Testis (tissue), 3 donors: Measurements from ENCODE around the gene KRTAP9-9. TPM values are rescaled to one million over a fixed set of nuclear protein-coding genes. Genes with fewer than 3 reads are reported as not detected.

Experiments used
- DNase-seq: peaks from one replicate; pipeline ENCODE4 v3.0.0-alpha.2; 2019
- H3K27ac ChIP-seq, 2 donors: fragments of 200-600 bp; sonication (generic); one replicate each; pipeline ENCODE4 v1.5.1; 2019
- H3K27me3 ChIP-seq: fragments of 200-600 bp; sonication (generic); one replicate; pipeline ENCODE4 v1.5.1; 2019
- H3K36me3 ChIP-seq: fragments of 200-600 bp; sonication (generic); one replicate; pipeline ENCODE4 v1.5.1; 2017; ENCODE audit warnings: low read depth; ENCODE audit errors: missing control alignments
- H3K4me1 ChIP-seq: fragments of 200-600 bp; sonication (generic); one replicate; pipeline ENCODE4 v1.5.1; 2019
- H3K4me3 ChIP-seq, 2 donors: fragments of 200-600 bp; sonication (generic); one replicate each; pipeline ENCODE4 v1.5.1; 2017 to 2019
- H3K9me3 ChIP-seq: fragments of 200-600 bp; sonication (generic); one replicate; pipeline ENCODE4 v1.5.1; 2017
- POLR2A ChIP-seq: fragments of 450-650 bp; IDR thresholded peaks from one replicate; pipeline ENCODE4 v1.6.1; 2017; ENCODE audit warnings: antibody characterized with exemption, mild to moderate bottlenecking, moderate library complexity
- WGBS, 2 donors: methylation state at CpG; one replicate each; pipeline ENCODE4 v1.1.5; 2018; 5-methylcytosine and 5-hydroxymethylcytosine counted together
- intact Hi-C: fragments of 100-400 bp; cut with DNase I; formaldehyde crosslinking; loops from one replicate; pipeline ENCODE4 v1.15.1; 2023; ENCODE audit warnings: low total_unique reads
- polyA plus RNA-seq: library from polyadenylated mRNA; stranded (reverse); fragments of 350-450 nt; fragmentation: Illumina TruSeq; extraction: RNeasy Lipid Tissue Mini Kit (QIAGEN cat#74804); gene quantifications from one replicate; pipeline ENCODE4 v1.2.3, GENCODE V29; 2014; ENCODE audit warnings: low read depth, low replicate concordance; ENCODE audit not compliant: insufficient read depth
- small RNA-seq, 2 donors: library from RNA; depleted of rRNA; stranded (forward); fragments of <200 nt; gene quantifications; one replicate each; pipeline ENCODE3, GENCODE V24; 2016
- total RNA-seq, 2 donors: library from RNA; depleted of rRNA; stranded (reverse); fragments of >200 nt; gene quantifications; one replicate each; pipeline ENCODE4 v1.2.3, GENCODE V29; 2016
- TF ChIP-seq, protein P1 (sequence below), 3 experiments: fragments of 450-650 bp in 2 of 3; fragments of 200-600 bp in 1 of 3; sonication (generic) in 1 of 3; IDR thresholded peaks; one replicate each; pipeline ENCODE4 v1.5.1; 2016 to 2019; ENCODE audit warnings: antibody characterized with exemption in 3 of 3, mild to moderate bottlenecking in 2 of 3, moderate library complexity in 1 of 3

The KRTAP9-9 gene
- total and polyA plus RNA-seq, 3 donors from 2014 or later = not detected

DNA sequence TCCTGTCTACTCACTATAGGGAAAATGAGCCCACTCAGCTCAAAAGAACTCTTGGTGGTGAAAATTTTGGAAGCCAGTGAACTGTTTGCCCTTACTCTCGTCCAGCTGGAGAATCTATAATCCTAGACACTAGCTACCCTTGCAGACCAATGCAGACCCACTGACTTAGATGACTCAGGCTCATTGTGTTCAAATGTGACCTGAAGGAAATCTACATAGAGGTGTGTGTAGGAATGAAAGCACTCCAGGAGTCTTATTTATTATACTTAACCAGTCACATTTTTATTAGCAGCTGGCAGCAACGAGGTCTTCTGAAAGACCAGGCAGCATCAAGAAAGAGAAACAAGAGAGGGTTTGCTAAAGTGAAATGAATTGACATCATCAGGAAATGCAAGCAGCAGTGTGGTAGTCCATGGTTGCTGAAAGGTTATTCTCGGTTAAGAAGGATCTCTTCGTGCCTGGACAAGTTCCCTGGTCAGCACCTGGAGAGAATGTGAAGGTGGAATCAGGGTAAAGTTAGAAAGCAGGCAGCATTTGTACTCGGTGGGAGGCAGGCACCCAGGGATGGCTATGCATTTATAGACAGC lies 46.1 kb downstream of the KRTAP9-9 start:
- 82 to 87% methylated on average over 5 of the region's 5 CpGs for WGBS, 2 donors
- no peak for TF ChIP-seq POLR2A
- TF ChIP-seq, protein P1, sequence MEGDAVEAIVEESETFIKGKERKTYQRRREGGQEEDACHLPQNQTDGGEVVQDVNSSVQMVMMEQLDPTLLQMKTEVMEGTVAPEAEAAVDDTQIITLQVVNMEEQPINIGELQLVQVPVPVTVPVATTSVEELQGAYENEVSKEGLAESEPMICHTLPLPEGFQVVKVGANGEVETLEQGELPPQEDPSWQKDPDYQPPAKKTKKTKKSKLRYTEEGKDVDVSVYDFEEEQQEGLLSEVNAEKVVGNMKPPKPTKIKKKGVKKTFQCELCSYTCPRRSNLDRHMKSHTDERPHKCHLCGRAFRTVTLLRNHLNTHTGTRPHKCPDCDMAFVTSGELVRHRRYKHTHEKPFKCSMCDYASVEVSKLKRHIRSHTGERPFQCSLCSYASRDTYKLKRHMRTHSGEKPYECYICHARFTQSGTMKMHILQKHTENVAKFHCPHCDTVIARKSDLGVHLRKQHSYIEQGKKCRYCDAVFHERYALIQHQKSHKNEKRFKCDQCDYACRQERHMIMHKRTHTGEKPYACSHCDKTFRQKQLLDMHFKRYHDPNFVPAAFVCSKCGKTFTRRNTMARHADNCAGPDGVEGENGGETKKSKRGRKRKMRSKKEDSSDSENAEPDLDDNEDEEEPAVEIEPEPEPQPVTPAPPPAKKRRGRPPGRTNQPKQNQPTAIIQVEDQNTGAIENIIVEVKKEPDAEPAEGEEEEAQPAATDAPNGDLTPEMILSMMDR (IDR thresholded peaks at IDR 0.05) = no peak
- Histone ChIP-seq H3K27ac (no peak overlapping the region), H3K9me3 (no peaks in the 10 kb centered on the region), H3K4me1 (no peaks in the 10 kb centered on the region), H3K36me3 (no peaks in the 10 kb centered on the region), H3K27me3 (no peaks in the 10 kb centered on the region), H3K4me3 (no peak overlapping the region)
- no peak for DNase-seq
- intact Hi-C loops = no loop called here

DNA sequence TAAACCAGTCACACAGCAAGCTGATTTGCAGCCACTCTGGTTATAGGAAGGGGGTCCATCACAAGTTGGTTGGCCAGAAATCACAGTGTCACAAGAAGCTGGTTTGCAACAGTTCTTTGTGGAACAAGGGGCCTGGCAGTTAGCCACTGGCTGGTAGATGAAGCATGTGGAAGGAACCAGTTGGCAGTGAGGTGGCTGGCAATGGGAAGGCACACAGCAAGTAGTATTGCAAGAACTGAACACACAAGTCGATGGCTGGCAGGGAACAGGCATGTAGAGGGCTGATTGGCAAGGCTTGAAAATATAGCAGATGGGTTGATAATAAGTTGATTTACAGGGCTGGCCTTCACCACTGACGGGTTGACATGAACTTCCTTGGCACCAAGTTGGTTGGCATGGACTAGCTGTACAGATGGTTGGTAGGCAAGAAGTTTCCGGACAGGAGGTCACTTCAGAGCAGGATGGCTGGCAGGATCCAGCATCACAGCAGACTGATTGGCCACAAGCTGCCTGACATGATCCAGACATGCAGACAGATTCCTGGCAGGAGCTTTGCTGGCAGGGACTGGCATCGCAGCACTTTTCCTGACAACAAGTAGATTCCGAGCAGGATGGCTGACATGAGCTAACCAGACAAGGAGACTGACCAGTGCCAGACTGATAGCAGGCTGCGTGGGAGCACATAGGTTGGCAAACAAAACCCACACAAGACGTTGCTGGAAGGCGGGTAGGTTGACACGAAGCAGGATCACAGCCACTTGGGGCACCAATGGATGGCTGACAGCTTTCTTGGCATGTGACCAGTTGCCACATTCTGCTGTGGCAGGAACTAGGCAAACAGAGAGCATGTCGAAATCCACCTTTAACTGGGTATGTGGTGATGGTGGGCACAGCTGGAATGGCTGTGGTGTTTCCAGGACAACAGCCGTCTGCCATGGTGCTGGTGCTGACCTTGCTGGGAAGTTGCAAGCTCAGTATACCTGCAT lies 47.0 kb downstream of the KRTAP9-9 start, which contains the start of gene KRTAP29-1:
Gene KRTAP29-1, minus strand, starts transcription at position 936 of the 986 bp plus-strand sequence. Its CDS starts 0 bp downstream, at position 936.
- Histone ChIP-seq H3K4me3 (no peak within 1 kb of the TSS), H3K27ac (no peak within 1 kb of the TSS), H3K9me3 (no peaks in the 10 kb centered on the region), H3K4me1 (no peaks in the 10 kb centered on the region), H3K36me3 (no peaks in the 10 kb centered on the region), H3K27me3 (no peaks in the 10 kb centered on the region)
- intact Hi-C loops = no loop called here
- 83 to 87% methylated on average over 11 of the region's 11 CpGs for WGBS, 2 donors
- DNase-seq = no peak
- TF ChIP-seq, protein P1 (IDR thresholded peaks at IDR 0.05) = no peak
- TF ChIP-seq POLR2A = no peak

DNA sequence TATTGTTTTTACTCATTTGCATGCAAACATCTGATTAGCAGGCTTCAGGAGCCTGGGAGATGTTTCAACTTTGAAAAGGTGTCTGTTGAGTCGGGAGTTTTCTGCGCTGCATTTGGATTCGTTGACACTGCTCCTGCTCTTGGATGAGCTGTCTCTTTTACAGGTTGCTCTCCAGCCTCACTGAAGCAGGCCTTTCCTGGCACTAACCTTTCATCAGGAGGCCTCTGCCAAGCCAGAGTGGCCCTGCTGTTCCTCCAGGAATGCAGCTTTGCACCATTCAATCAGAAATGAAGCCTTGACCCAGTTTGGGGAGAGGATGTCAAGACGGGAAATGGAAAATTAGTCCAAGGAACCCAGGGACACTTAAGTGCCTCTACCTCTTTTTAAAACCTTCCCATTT lies 47.8 kb downstream of the KRTAP9-9 start:
- no peak overlapping the region for H3K27ac ChIP-seq
- TF ChIP-seq, protein P1 (IDR thresholded peaks at IDR 0.05) = no peak
- TF ChIP-seq POLR2A = no peak
- intact Hi-C loops = no loop called here
- no peaks in the 10 kb centered on the region for H3K36me3 ChIP-seq
- H3K4me3 ChIP-seq = no peak overlapping the region
- DNase-seq = no peak
- 75 to 80% methylated on average over 4 of the region's 4 CpGs for WGBS, 2 donors
- no peaks in the 10 kb centered on the region for H3K27me3 ChIP-seq
- no peaks in the 10 kb centered on the region for H3K4me1 ChIP-seq
- H3K9me3 ChIP-seq = no peaks in the 10 kb centered on the region

DNA sequence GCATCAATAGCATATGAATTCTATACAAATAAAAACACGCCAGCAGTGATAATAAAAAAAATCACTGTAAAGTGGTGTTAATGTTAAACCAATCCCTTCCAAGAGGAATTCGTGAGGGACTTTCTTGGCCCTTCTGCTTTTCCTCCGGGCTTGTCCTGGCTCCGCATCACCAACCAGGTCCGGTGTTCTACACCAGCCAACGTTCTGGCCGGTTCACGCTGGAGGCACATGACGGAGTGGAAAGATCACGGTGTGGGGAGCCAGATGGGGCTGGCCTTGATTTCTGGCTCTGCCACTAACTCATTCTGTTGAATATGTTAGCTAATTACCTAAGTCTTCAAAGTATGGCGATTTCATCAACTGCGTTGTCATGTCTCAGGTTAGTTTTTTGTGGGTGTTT lies 48.9 kb downstream of the KRTAP9-9 start:
- WGBS, 2 donors = 80 to 86% methylated on average over 12 of the region's 12 CpGs
- no peaks in the 10 kb centered on the region for H3K9me3 ChIP-seq
- intact Hi-C loops = no loop called here
- no peaks in the 10 kb centered on the region for H3K36me3 ChIP-seq
- no peak overlapping the region for H3K27ac ChIP-seq
- no peaks in the 10 kb centered on the region for H3K4me1 ChIP-seq
- no peak for TF ChIP-seq POLR2A
- TF ChIP-seq, protein P1 (IDR thresholded peaks at IDR 0.05) = no peak
- H3K4me3 ChIP-seq = no peak overlapping the region
- DNase-seq = no peak
- no peaks in the 10 kb centered on the region for H3K27me3 ChIP-seq

Small RNAs within 50 kb of the gene (small RNA-seq; reads per million reads assigned to genes)
- 0 reads per million in 2 donors for gene KRTAP9-10P

Other genes with a start within 250 kb of the KRTAP9-9 start
Only the 30 nearest of the 40 such genes appear.
- gene KRTAP2-3, start 195.3 kb upstream of the KRTAP9-9 start, total RNA-seq = not detected
- not detected for gene KRTAP2-3, start 195.3 kb upstream of the KRTAP9-9 start, polyA plus RNA-seq
- gene KRTAP2-4, start 189.5 kb upstream of the KRTAP9-9 start, total RNA-seq = not detected
- not detected for gene KRTAP2-4, start 189.5 kb upstream of the KRTAP9-9 start, polyA plus RNA-seq
- gene KRTAP4-7, start 171.2 kb upstream of the KRTAP9-9 start, total RNA-seq = not detected
- not detected for gene KRTAP4-7, start 171.2 kb upstream of the KRTAP9-9 start, polyA plus RNA-seq
- not detected for gene KRTAP4-8, start 157.2 kb upstream of the KRTAP9-9 start, total RNA-seq
- gene KRTAP4-8, start 157.2 kb upstream of the KRTAP9-9 start, polyA plus RNA-seq = not detected
- not detected for gene KRTAP4-16, start 153.2 kb upstream of the KRTAP9-9 start, total RNA-seq
- not detected for gene KRTAP4-16, start 153.2 kb upstream of the KRTAP9-9 start, polyA plus RNA-seq
- not detected for gene KRTAP4-9, start 150.0 kb upstream of the KRTAP9-9 start, total RNA-seq
- not detected for gene KRTAP4-9, start 150.0 kb upstream of the KRTAP9-9 start, polyA plus RNA-seq
- not detected for gene KRTAP4-11, start 137.0 kb upstream of the KRTAP9-9 start, total RNA-seq
- not detected for gene KRTAP4-11, start 137.0 kb upstream of the KRTAP9-9 start, polyA plus RNA-seq
- not detected for gene KRTAP4-12, start 131.2 kb upstream of the KRTAP9-9 start, total RNA-seq
- gene KRTAP4-12, start 131.2 kb upstream of the KRTAP9-9 start, polyA plus RNA-seq = not detected
- gene KRTAP4-6, start 114.8 kb upstream of the KRTAP9-9 start, total RNA-seq = not detected
- gene KRTAP4-6, start 114.8 kb upstream of the KRTAP9-9 start, polyA plus RNA-seq = not detected
- gene KRTAP4-5, start 105.6 kb upstream of the KRTAP9-9 start, total RNA-seq = not detected
- not detected for gene KRTAP4-5, start 105.6 kb upstream of the KRTAP9-9 start, polyA plus RNA-seq
- not detected for gene KRTAP4-4, start 94.6 kb upstream of the KRTAP9-9 start, total RNA-seq
- gene KRTAP4-4, start 94.6 kb upstream of the KRTAP9-9 start, polyA plus RNA-seq = not detected
- not detected for gene KRTAP4-3, start 87.2 kb upstream of the KRTAP9-9 start, total RNA-seq
- not detected for gene KRTAP4-3, start 87.2 kb upstream of the KRTAP9-9 start, polyA plus RNA-seq
- gene KRTAP4-2, start 77.2 kb upstream of the KRTAP9-9 start, total RNA-seq = not detected
- gene KRTAP4-2, start 77.2 kb upstream of the KRTAP9-9 start, polyA plus RNA-seq = not detected
- not detected for gene KRTAP4-1, start 70.5 kb upstream of the KRTAP9-9 start, total RNA-seq
- gene KRTAP4-1, start 70.5 kb upstream of the KRTAP9-9 start, polyA plus RNA-seq = not detected
- not detected for gene KRTAP9-1, start 65.5 kb upstream of the KRTAP9-9 start, total RNA-seq
- gene KRTAP9-1, start 65.5 kb upstream of the KRTAP9-9 start, polyA plus RNA-seq = not detected
- gene KRTAP9-2, start 28.7 kb upstream of the KRTAP9-9 start, total RNA-seq = not detected
- not detected for gene KRTAP9-2, start 28.7 kb upstream of the KRTAP9-9 start, polyA plus RNA-seq
- gene KRTAP9-3, start 22.9 kb upstream of the KRTAP9-9 start, total RNA-seq = not detected
- gene KRTAP9-3, start 22.9 kb upstream of the KRTAP9-9 start, polyA plus RNA-seq = not detected
- not detected for gene KRTAP9-8, start 17.4 kb upstream of the KRTAP9-9 start, total RNA-seq
- not detected for gene KRTAP9-8, start 17.4 kb upstream of the KRTAP9-9 start, polyA plus RNA-seq
- not detected for gene KRTAP9-4, start 5.7 kb upstream of the KRTAP9-9 start, total RNA-seq
- not detected for gene KRTAP9-4, start 5.7 kb upstream of the KRTAP9-9 start, polyA plus RNA-seq
- not detected for gene KRTAP9-6, start 10.0 kb downstream of the KRTAP9-9 start, total RNA-seq
- not detected for gene KRTAP9-6, start 10.0 kb downstream of the KRTAP9-9 start, polyA plus RNA-seq
- under 1 TPM in 1 of 2 donors, not detected in 1; 0.47 TPM for gene KRTAP9-7, start 20.3 kb downstream of the KRTAP9-9 start, total RNA-seq
- not detected for gene KRTAP9-7, start 20.3 kb downstream of the KRTAP9-9 start, polyA plus RNA-seq
- gene KRTAP29-1, start 47.5 kb downstream of the KRTAP9-9 start, total RNA-seq = not detected
- gene KRTAP29-1, start 47.5 kb downstream of the KRTAP9-9 start, polyA plus RNA-seq = not detected
- not detected for gene KRTAP16-1, start 53.9 kb downstream of the KRTAP9-9 start, total RNA-seq
- not detected for gene KRTAP16-1, start 53.9 kb downstream of the KRTAP9-9 start, polyA plus RNA-seq
- gene KRTAP17-1, start 60.3 kb downstream of the KRTAP9-9 start, total RNA-seq = not detected
- not detected for gene KRTAP17-1, start 60.3 kb downstream of the KRTAP9-9 start, polyA plus RNA-seq
- 1 to 10 TPM in 1 of 2 donors, under 1 TPM in 1; 0.50 to 3.1 TPM for gene KRT33A, start 95.4 kb downstream of the KRTAP9-9 start, total RNA-seq
- gene KRT33A, start 95.4 kb downstream of the KRTAP9-9 start, polyA plus RNA-seq = 2.3 TPM
- gene KRT33B, start 114.4 kb downstream of the KRTAP9-9 start, total RNA-seq = under 1 TPM in 1 of 2 donors, not detected in 1; 0.25 TPM
- gene KRT33B, start 114.4 kb downstream of the KRTAP9-9 start, polyA plus RNA-seq = not detected
- gene KRT34, start 126.9 kb downstream of the KRTAP9-9 start, total RNA-seq = under 1 TPM; 0.50 to 0.55 TPM
- 1.2 TPM for gene KRT34, start 126.9 kb downstream of the KRTAP9-9 start, polyA plus RNA-seq
- gene KRT31, start 142.2 kb downstream of the KRTAP9-9 start, total RNA-seq = under 1 TPM in 1 of 2 donors, not detected in 1; 0.74 TPM
- gene KRT31, start 142.2 kb downstream of the KRTAP9-9 start, polyA plus RNA-seq = 0.53 TPM
- not detected for gene KRT37, start 169.2 kb downstream of the KRTAP9-9 start, total RNA-seq
- not detected for gene KRT37, start 169.2 kb downstream of the KRTAP9-9 start, polyA plus RNA-seq
- not detected for gene KRT38, start 185.6 kb downstream of the KRTAP9-9 start, total RNA-seq
- gene KRT38, start 185.6 kb downstream of the KRTAP9-9 start, polyA plus RNA-seq = not detected